ENCODE data around the gene POLN.

DNA sequence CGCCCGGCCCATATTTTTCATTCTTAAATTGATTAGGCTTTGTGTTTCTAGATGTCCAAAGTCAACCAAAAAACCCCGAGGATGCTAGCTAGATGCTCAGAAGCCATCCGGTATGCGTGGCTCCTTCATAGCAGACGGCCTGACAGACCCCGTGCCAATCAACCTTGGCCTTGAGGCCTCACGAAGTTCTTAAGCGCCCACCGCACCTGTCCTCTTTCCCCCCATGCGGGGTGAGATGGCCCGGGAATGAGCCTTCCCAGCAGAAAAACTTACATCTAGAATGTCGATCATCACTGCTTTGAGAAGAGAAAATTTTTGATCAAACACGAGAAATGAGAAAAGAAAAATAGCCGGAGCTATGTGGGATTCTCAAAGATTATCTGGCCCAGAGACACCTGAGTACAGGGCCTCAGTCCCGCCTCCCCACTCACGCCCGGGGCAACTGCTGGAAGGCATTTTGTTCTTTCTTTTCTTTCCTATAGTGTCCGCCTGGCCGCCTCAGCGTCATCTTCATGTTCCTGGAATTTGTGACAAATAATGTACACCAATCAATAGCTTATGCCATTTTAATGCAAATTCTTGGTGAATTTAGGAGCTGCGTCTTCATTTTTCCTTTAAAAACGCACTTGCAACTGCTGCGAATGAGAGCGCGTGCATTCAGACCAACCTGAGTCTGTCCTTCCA is 184.4 kb downstream of the POLN start:
- no peak for TF ChIP-seq PATZ1 (CRISPR knock-in tag; IDR thresholded peaks at IDR 0.05; ENCODE audit: borderline replicate concordance)
- no peak for TF ChIP-seq TOX (CRISPR knock-in tag; IDR thresholded peaks at IDR 0.05; ENCODE audit: borderline replicate concordance)
- no peak for TF ChIP-seq ESRRG (CRISPR knock-in tag; IDR thresholded peaks at IDR 0.05)
- no peak for TF ChIP-seq ZNF8 (CRISPR knock-in tag; IDR thresholded peaks at IDR 0.05)
- TF ChIP-seq CSRNP3 (CRISPR knock-in tag; IDR thresholded peaks at IDR 0.05): no peak
- TF ChIP-seq RARB (CRISPR knock-in tag; IDR thresholded peaks at IDR 0.05): no peak
- no peak for TF ChIP-seq ZFP3 (CRISPR knock-in tag; IDR thresholded peaks at IDR 0.05)
- no peak for TF ChIP-seq TSHZ2 (CRISPR knock-in tag; IDR thresholded peaks at IDR 0.05)
- TF ChIP-seq OSR1 (CRISPR knock-in tag; IDR thresholded peaks at IDR 0.05): no peak
- no peak for TF ChIP-seq CSDC2 (CRISPR knock-in tag; IDR thresholded peaks at IDR 0.05)

Data from SK-N-SH treated with all-trans-retinoic acid at 6 μM for 48 hours (cell line).